Tibial nerve (tissue), 4 donors: Measurements from ENCODE around the gene GCHFR.

Source experiments
- EP300 ChIP-seq, 2 donors: sonication (generic); formaldehyde crosslinking; IDR thresholded peaks; one replicate each; pipeline ENCODE4 v1.6.1; 2017; ENCODE audit warnings: antibody characterized with exemption in 2 of 2, mild to moderate bottlenecking in 1 of 2
- POLR2A ChIP-seq, 2 donors: fragments of 450-650 bp; IDR thresholded peaks; one replicate each; pipeline ENCODE4 v1.6.1; 2017; ENCODE audit warnings: antibody characterized with exemption in 2 of 2, mild to moderate bottlenecking in 2 of 2, moderate library complexity in 2 of 2
- TF ChIP-seq, protein P1 (sequence below), 5 experiments: fragments of 200-600 bp in 3 of 5; fragments of 450-650 bp in 2 of 5; sonication (generic) in 3 of 5; IDR thresholded peaks; one replicate each; pipeline ENCODE4 v1.5.1; 2016 to 2019; ENCODE audit warnings: antibody characterized with exemption in 5 of 5, mild to moderate bottlenecking in 3 of 5, moderate library complexity in 2 of 5

DNA sequence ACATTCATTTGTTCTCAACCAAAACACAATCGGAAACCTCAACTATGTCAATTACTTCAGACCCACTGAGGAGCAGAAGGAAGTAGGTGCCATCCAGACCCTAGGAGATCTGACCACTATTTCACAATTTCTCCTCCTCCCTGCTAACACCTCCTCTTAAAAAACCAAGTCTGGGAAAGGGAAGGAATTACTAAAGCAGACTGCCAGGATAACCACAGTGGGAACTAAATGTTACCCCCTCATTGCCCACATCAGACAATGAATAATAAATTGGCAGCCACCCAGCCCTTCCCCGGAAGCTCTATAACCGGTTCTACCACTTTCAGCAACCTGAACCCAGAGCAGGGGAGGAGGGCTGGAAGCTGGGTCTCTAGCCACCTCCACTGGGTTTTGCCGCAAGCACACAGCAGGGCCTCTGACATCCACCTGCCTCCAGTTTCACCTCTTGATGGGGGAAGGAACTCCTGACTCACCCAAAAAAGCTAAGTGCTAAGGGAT is 23.5 kb downstream of the GCHFR start:
- TF ChIP-seq, protein P1, sequence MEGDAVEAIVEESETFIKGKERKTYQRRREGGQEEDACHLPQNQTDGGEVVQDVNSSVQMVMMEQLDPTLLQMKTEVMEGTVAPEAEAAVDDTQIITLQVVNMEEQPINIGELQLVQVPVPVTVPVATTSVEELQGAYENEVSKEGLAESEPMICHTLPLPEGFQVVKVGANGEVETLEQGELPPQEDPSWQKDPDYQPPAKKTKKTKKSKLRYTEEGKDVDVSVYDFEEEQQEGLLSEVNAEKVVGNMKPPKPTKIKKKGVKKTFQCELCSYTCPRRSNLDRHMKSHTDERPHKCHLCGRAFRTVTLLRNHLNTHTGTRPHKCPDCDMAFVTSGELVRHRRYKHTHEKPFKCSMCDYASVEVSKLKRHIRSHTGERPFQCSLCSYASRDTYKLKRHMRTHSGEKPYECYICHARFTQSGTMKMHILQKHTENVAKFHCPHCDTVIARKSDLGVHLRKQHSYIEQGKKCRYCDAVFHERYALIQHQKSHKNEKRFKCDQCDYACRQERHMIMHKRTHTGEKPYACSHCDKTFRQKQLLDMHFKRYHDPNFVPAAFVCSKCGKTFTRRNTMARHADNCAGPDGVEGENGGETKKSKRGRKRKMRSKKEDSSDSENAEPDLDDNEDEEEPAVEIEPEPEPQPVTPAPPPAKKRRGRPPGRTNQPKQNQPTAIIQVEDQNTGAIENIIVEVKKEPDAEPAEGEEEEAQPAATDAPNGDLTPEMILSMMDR (IDR thresholded peaks at IDR 0.05): no peak
- TF ChIP-seq POLR2A (IDR thresholded peaks at IDR 0.05): no peak
- no peak for TF ChIP-seq EP300 (IDR thresholded peaks at IDR 0.05)
